Neural cell (in vitro differentiated cells): ENCODE data around the gene VSTM4.

Source experiments
- MXI1 ChIP-seq: fragments of 450-650 bp; conservative IDR thresholded peaks from 2 replicates; pipeline ENCODE4 v1.6.1; 2014; ENCODE audit warnings: antibody characterized with exemption, mild to moderate bottlenecking; ENCODE audit not compliant: poor library complexity, severe bottlenecking
- SMC3 ChIP-seq: fragments of 450-650 bp; conservative IDR thresholded peaks from 2 replicates; pipeline ENCODE4 v1.6.1; 2014; ENCODE audit warnings: antibody characterized with exemption, mild to moderate bottlenecking, moderate library complexity; ENCODE audit not compliant: poor library complexity
- TF ChIP-seq, protein P1 (sequence below): fragments of 450-650 bp; IDR thresholded peaks from 2 replicates; pipeline ENCODE4 v1.5.1; 2014; ENCODE audit warnings: antibody characterized with exemption, mild to moderate bottlenecking, moderate library complexity; ENCODE audit not compliant: poor library complexity, severe bottlenecking

DNA sequence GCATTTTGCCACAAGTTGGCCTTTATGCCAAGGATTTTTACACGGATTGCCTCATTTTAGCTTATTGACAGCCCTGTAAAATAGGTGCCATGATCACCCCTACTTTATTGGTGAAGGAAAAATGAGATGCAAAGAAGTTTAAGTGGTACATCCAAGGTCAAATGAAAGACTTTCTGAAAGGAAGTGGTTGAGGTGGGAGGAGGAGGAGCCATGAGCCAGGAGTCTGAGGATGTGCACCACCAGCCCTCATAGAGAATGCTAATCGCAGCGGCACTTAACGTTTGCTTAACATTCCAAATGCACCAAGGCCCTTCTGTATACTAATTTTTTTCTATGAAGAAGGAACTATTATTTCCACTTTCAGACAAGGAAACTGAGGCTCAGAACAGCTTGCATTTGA is 144.7 kb downstream of the VSTM4 start:
- TF ChIP-seq, protein P1, sequence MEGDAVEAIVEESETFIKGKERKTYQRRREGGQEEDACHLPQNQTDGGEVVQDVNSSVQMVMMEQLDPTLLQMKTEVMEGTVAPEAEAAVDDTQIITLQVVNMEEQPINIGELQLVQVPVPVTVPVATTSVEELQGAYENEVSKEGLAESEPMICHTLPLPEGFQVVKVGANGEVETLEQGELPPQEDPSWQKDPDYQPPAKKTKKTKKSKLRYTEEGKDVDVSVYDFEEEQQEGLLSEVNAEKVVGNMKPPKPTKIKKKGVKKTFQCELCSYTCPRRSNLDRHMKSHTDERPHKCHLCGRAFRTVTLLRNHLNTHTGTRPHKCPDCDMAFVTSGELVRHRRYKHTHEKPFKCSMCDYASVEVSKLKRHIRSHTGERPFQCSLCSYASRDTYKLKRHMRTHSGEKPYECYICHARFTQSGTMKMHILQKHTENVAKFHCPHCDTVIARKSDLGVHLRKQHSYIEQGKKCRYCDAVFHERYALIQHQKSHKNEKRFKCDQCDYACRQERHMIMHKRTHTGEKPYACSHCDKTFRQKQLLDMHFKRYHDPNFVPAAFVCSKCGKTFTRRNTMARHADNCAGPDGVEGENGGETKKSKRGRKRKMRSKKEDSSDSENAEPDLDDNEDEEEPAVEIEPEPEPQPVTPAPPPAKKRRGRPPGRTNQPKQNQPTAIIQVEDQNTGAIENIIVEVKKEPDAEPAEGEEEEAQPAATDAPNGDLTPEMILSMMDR = no peak
- TF ChIP-seq SMC3 (no peak), MXI1 (no peak)
